SK-MEL-5 (cell line): Measurements from ENCODE around the gene SAMHD1. TPM values are rescaled to one million over a fixed set of nuclear protein-coding genes. Genes with fewer than 3 reads are reported as not detected.
A peak's percentile ranks its signal among the peaks of the same experiment; 100 is the strongest.
"Not testable (repeated sequence)": the region's sequence is repeated elsewhere in the genome, so short reads cannot be mapped to it uniquely, and the experiment has no call there.

Source experiments
- DNase-seq: peaks from one replicate; pipeline ENCODE4 v3.0.0-alpha.2; 2016; ENCODE audit warnings: low read depth, low spot score
- in situ Hi-C: cut with HindIII; loops from 2 replicates; pipeline ENCODE4 v1.10.0; 2016; ENCODE audit warnings: low sequenced_read_pairs, high pct_unique_total_duplicates, low pct_unique_long_range_greater_than_20kb
- total RNA-seq: library from RNA; depleted of rRNA; stranded (reverse); fragments of >200 nt; shearing (Covaris generic); gene quantifications from 2 replicates; pipeline ENCODE4 v1.2.3, GENCODE V29; 2014

SAMHD1 gene
- total RNA-seq, 1 experiment from 2014 or later, result 17.5 TPM

DNA sequence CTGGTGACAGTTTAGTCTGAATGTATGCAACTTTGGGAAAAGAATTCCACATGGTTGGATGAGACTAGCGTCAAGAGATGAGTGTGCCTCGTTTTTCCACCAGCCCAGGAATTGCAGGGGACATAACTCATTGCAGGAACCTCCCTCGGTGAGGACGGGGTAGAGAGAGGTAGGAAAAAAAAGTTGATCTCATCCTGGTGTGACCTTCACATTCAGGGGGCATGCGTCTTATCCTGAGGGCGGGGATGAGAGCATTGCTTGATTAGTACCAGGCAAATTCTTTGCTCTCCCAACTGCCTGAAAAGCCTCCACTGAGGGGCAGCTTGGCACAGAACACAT is 63.8 kb downstream of the SAMHD1 start:
- in situ Hi-C loops, result no loop called here
- DNase-seq, result no peak

DNA sequence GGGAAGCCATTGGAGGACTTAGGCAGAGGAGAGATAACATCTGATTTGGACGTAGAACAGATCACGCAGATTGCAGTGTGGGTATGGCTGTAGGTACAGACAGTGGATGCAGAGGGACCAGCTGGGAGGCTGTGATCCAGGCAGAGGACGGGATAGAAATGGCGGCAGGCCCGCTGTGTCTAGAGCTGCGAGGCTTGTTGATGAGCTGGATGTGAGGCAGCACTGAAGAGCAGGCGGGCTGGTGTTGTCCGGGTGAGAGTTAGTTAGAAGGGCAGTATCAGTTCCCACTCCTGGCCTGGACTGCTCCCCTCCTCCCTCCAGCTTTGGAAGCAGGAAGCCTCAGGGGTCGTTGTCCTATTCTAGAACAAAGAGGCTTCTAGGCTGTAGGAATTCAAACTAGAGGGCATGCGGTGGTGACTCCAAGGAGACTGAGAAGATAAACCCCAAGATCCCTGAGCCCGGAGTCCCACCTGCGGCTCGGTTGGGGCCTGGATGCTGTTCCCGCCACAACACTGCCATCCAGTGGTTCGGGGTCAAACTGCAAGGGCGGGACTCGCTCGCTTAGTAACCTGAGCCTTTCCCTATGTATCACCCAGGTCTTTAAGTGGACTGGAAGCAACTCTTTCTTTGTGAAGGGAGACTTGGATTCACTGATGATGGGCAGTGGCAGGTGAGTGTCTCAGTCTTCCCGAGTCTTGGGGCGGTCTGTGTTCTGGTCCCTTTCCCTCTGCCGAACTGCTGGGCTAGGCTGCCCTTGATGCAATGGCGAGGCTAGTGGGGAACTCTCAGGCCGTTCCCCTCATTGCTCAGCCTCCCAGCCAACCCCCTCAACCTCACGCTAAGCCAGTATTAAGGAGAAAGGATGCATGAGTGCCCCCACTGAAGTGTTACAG is 64.4 kb downstream of the SAMHD1 start:
- peak; percentile 83 for DNase-seq
- in situ Hi-C loops, result no loop called here

DNA sequence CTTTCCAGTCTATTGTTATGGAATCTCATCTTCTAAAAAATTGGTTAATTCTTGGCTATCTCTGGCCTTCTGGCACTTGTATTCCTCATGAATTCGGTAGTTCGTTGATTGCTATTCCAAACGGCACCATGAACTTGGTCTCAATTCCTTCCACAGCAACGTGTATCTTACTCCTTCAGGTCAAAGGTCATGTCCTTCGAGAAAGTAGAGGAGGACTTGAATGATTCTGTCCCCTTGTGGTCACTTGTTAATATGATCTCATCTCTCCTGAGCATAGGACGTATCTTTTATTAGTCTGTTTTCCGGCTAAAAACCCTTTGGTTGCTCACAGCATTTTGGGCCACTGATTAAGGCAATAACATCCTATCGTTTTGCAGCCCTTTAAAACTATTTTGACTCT is 66.2 kb downstream of the SAMHD1 start:
- DNase-seq, result peak; percentile 54
- in situ Hi-C loops, result no loop called here

DNA sequence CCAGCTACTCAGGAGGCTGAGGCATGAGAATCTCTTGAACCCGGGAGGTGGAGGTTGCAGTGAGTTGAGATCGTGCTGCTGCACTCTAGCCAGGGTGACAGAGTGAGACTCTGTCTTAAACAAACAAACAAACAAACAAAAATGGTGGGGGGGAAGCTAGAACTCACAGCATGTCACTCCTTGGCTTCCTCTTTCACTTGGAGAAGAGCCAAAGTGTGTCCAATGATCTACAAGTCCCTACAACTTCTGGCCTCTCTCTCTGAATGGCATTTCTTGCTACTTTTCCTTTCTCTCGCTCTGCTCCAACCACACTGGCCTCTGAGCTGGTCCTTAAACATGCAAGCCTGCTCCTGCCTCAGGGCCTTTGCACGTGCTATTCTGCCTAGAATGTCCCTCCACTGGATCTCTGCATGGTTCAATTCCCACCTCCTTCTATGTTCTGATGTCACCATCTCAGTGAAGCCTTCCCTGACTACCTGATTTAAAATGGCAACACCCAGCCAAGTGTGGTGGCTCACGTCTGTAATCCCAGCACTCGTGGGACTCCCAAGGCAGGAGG is 67.5 kb downstream of the SAMHD1 start:
- DNase-seq, result no peak
- in situ Hi-C loops, result no loop called here

DNA sequence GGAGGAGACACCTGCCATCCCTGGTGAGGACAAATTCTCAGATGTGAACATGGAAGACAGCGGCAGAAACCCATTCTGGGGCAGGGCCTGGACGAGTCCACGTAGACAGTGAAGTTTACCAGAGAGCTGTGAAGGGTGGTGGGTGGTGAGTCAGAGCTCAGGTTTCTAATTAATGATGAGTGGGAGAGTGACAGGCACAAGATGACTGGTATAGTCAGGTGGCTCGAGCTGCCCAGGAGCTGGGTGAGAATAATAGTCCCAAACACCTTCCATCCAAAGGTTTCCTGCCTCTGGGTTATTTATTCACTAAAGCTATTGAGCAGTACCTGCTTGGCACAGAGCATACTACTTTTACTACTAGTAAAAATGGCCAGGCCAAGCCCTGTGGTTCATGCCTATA is 69.6 kb downstream of the SAMHD1 start:
- in situ Hi-C loops, result no loop called here
- DNase-seq, result no peak

DNA sequence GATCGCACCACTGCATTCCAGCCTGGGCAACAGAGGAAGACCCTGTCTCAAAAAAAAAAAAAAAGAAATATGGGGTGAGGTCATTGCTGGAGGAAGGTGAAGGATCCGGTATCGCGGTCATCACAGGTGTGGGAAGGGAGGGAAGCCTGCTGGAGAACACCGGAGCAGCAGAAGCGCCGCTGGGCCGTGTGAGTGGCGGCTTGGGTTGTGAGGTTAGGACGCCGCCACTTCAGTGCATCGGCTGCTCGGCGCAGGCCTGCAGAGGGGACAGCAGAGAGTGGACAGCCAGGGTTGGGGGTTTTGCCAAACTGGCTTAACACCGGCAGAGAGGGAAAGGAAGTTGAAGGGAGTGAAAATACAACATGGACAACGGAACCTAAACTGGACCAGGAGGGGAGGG is 70.2 kb downstream of the SAMHD1 start:
- in situ Hi-C loops, result no loop called here
- DNase-seq, result no peak

DNA sequence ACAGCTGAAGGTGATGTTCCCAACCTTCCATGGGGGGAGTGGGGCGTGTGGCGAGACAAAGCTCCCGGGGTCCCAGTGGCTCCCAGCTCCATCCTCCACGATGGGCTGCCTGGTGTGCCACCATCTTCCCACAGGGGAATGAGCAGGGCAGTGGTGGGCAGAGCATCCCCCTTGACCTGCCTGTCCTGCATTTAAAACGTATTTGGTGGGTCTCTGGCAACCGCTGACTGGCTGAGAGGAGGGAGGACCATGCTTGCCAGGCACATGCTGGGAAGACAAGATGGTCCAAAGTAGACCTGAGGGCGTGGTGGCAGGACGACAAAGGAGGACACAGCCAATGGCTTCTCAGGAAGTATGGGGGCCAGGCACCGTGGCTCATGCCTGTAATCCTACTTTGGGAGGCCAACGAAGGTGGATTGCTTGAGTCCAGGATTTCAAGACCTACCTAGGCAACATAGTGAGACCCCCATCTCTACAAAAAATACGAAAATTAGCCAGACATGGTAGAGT is 70.7 kb downstream of the SAMHD1 start:
- no peak for DNase-seq
- in situ Hi-C loops, result no loop called here

DNA sequence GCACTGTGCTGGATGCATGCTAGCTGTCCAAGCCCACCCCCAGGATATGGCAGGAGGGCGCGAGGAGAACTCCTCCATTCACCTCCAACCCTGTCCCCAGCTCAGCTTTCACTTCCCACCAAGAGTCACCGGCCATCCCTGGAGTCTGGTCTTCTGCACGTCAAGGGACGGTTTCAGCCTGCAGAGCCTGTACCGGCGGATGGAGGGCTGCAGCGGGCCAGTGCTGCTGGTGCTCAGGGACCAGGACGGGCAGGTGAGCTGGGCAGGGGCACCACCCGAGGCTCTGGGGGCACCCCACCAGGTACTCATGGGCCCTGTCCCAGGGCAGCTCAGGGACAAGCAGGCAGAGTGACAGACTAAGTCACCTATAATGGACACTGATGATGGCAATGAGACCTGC is 72.6 kb downstream of the SAMHD1 start:
- in situ Hi-C loops, result no loop called here
- no peak for DNase-seq

DNA sequence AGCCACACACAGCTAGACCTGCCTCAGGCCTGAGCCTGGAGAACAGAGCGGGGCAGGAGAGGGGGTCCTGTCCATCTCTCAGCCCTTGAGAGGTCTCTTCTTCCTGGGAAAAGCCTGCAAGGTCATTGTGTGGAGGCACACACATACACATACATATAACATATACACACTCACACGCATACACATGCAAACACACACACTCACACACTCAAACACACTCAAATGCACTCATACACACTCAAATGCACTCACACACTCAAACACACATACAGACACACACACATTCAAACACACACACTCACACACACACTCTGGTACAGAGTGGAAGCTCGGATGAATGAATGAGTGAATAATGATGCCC is 75.1 kb downstream of the SAMHD1 start:
- DNase-seq, result no peak
- in situ Hi-C loops, result no loop called here

DNA sequence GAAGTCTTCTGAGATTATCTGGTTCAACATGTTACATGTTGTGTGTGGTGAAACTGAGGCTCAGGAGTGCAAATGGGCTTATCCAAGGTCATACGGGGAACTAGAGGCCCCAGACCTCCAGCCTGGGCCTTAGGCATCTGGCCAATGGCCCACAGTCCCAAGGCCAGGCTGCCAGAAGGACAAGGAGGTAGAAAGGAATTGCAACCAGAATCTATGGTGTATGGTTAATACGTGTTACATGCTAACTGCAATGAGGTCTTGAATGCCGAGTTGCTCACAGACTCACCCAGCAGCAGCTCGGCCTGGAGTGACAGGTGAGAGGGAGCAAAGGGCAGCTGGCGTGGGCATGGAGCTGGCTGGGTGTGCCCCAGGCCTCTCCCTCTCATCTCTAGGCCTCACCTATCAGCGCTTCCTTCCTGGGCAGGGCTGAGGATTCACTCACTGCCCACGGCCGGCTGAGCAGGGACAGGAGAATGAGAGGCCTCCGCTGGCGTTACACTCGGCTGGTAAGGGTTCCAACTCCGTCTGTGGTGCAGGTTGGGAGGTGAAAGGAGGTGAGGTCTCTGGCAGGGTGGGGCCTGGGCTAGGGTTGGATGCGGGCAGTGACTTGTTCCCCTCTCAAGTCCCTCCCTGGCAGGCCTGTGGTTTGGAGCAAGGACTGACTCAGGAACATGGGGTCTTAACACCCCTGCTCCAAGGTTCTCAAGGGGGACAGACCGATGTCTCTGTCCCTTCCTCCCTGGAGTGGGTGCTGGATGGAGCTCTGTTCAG is 75.6 kb downstream of the SAMHD1 start, which contains the start of gene TLDC2:
Gene TLDC2, plus strand, starts transcription at position 437 of the 771 bp plus-strand sequence. Its CDS starts 37 bp downstream, at position 474.
- in situ Hi-C loops, result no loop called here
- no peak for DNase-seq

DNA sequence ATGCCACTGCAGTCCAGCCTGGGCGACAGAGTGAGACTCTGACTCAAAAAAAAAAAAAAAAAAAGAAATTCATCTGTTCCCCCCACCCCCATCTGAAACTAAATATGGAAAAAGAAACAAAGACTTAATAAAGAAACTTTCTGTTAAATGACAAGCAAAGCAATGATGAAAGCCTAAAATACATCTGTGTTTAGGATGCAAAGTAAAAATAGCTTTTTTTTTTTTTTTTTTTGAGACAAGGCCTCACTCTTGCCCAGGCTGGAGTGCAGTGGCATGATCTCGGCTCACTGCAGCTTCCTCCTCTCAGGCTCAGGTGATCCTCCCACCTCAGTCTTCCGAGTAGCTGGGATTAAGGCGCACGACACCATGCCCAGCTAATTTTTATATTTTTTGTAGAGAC is 76.4 kb downstream of the SAMHD1 start:
- DNase-seq, in situ Hi-C loops: not testable (repeated sequence)

DNA sequence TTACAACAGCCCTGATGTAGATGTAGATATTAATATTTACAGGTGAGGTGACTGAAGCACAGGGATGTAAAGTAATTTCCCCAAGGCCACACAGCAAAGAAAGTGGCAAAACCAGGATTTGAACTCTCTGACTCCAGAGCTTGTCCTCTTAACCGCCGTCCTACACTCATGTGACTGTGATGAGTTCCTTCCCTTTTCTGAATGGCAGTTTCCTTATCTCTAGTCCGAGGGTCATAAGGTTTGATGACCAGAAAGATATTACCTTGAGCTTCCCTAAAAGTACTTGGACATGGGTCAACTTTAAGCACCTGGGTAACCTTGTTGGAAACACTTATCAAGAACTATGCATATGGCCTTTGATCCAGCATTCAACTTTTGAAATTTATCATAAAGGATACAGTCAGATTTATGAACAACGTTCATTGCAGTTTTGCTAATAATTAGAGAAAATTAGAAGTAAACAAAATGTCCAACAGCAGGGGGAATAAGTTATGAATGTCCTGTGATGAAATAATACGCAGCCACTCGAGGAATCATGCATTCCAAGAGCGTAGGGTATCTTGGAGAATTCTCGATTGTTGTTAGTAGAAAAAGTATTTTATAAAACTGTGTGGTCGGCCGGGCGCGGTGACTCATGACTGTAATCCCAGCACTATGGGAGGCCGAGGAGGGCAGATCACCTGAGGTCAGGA is 77.9 kb downstream of the SAMHD1 start:
- in situ Hi-C loops, result no loop called here
- DNase-seq, result no peak

DNA sequence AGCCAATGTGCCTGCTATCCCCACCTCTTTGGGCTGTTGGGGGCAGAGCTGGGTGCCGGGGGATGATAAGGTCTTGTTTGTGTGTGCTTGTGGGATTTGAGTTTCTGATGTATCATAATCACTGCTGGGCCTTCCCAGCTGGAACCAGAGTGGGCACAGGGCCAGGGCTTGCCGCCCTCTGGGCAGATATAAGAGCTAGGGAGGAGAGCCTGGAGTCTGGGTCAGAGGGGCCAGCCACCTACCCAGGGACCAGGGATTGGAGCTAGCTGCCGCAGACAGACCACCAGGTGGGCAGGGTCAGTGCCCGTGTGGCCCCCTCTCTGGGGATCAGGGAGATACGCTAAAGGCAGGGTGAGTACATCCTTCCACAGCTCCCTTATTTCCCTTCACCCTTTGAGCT is 78.7 kb downstream of the SAMHD1 start:
- no peak for DNase-seq
- in situ Hi-C loops, result no loop called here

DNA sequence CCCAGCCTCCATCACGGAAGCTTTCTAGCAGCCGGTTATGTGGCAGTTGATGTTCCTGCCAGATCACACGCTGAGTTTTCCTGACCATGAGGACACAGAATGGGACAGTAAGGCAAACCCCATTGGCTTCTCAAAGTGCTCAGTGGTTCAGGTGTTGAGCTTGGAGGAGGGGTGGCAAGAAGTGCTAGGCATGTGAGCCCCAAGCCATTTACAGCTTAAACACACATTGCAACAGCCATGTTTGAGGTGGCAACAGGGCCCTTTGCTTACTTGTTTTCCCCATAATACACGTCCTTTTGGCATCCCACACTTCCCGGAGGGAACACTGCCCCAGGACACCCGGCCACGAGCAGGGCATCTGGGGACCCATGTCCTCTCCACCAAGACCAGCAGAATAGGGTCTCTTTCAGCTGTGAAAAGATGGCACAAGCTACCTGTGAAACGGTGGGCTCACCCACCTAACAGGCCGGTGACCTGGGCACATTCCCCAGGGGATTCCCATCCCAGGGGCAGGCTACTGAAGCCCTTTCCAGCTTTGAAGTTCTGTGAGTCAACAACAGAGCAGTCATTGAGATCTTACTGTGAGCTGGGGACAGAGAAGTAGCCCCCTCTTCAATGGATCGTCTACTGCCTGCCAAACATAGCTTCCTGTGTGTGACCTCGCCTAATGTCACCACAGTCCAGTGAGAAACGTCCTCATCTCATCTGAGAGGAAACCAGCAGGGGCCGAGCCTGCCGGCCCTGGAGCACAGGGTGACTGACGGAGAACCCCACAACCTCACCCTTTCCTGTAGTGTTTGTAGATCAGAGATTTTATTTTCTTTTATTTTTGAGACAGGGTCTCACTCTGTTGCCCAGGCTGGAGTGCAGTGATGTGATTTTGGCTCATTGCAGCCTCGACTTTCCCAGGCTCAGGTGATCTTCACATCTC is 79.6 kb downstream of the SAMHD1 start:
- no peak for DNase-seq
- in situ Hi-C loops, result no loop called here

DNA sequence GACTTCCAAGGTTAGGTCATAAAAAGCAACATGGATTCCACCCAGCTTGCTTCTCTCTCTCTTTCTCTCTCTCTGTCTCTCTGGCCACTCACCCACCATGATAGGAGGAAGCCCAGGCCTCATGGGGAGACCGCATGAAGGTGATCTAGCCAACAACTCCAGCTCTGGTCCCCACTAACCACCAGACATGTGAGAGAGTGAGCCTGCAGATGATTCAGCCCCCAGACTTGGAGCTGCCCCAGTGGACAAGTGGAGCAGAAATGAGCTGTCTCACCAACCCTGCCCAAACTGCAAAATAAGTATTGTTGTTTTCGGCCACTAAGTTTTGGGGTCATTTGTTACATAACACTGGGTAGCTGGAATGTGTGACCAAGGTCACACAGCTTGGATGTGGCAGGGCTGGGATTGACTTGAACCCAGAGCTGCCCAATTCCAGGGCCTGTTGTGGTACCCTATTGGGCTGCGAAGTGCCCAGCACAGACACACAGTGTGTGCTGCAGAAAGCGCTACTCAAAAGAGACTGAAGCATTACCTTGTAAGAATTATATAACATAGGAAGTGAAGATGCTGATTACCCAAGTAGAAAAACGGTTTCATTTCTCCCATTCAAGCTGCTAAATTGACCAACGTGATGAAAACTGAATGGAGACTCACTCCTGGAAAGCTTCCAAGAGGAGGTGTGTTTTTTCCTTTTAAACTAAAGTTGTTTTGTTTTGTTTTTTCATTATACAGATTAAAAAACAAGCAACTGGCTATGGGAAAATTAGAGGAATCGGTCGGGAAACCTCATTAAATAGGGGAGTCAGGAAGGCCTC is 84.6 kb downstream of the SAMHD1 start:
- DNase-seq, result no peak
- in situ Hi-C loops, result no loop called here

DNA sequence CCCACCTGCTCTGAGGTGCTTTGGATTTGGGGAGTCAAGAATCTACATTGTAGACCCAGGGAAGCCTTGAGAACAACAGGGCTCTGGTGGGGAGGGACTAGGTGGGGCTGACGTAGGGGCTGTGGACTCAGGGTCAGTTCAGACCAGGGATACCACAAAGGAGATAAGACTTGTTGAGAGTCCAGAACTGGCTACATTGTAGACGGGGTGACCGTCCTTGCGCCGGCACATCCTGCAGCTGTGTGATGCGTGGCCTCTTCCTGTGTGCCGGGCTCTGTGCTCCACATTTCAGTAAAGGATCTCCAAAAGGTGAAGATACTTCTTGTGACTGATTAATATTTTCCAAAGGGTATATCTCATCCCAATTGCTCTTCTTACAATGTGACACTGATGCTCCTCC is 85.3 kb downstream of the SAMHD1 start:
- DNase-seq, result no peak
- in situ Hi-C loops, result no loop called here
